Ishikawa (cell line): ENCODE results near the gene TNFRSF12A.

Source experiments
- CEBPB ChIP-seq: IDR thresholded peaks from 2 replicates; pipeline ENCODE4 v1.6.1; 2012
- CREB1 ChIP-seq: IDR thresholded peaks from 2 replicates; pipeline ENCODE4 v1.6.1; 2012; ENCODE audit warnings: low read depth
- EGR1 ChIP-seq: IDR thresholded peaks from 2 replicates; pipeline ENCODE4 v1.6.1; 2012
- EP300 ChIP-seq: IDR thresholded peaks from 2 replicates; pipeline ENCODE4 v1.6.1; 2012; ENCODE audit warnings: borderline replicate concordance
- FOXM1 ChIP-seq: IDR thresholded peaks from 2 replicates; pipeline ENCODE4 v1.6.1; 2012; ENCODE audit warnings: low read depth, borderline replicate concordance
- MAX ChIP-seq: IDR thresholded peaks from 2 replicates; pipeline ENCODE4 v1.6.1; 2012
- NFIC ChIP-seq: IDR thresholded peaks from 2 replicates; pipeline ENCODE4 v1.6.1; 2012
- RAD21 ChIP-seq: IDR thresholded peaks from 2 replicates; pipeline ENCODE4 v1.6.1; 2012; ENCODE audit warnings: low read depth
- REST ChIP-seq: IDR thresholded peaks from 2 replicates; pipeline ENCODE4 v1.6.1; 2012; ENCODE audit warnings: low read depth, mild to moderate bottlenecking
- TAF1 ChIP-seq: IDR thresholded peaks from 2 replicates; pipeline ENCODE4 v1.6.1; 2012; ENCODE audit warnings: low read depth, mild to moderate bottlenecking
- TCF12 ChIP-seq: IDR thresholded peaks from 2 replicates; pipeline ENCODE4 v1.6.1; 2012; ENCODE audit warnings: low read depth
- ZBTB7A ChIP-seq: IDR thresholded peaks from 2 replicates; pipeline ENCODE4 v1.6.1; 2012; ENCODE audit warnings: low read depth

GRCh38 chr16:3035972-3036725, 16.0 kb downstream of the TNFRSF12A start:
- no peak for TF ChIP-seq REST
- TF ChIP-seq TAF1: no peak
- TF ChIP-seq FOXM1: no peak
- peak; percentile 75 for TF ChIP-seq ZBTB7A
- no peak for TF ChIP-seq EGR1
- no peak for TF ChIP-seq MAX
- no peak for TF ChIP-seq EP300
- no peak for TF ChIP-seq CREB1
- 0 out of 2 replicates have a peak, but pooled peaks have one; percentile 16 for TF ChIP-seq NFIC
- no peak for TF ChIP-seq TCF12
- no peak for TF ChIP-seq RAD21
- no peak for TF ChIP-seq CEBPB
